ENCODE results near the gene QTRT2. TPM values are rescaled to one million over a fixed set of nuclear protein-coding genes. Genes with fewer than 3 reads are reported as not detected.

The QTRT2 gene
- total RNA-seq, 2 donors from 2014 or later, result 21.4 to 48.5 TPM

GRCh38 chr3:114126461-114126860 lies 69.9 kb downstream of the QTRT2 start:
- Histone ChIP-seq H3K4me3 (no peak overlapping the region), H3K36me3 (no peaks in the 10 kb centered on the region), H3K9me3 (no peaks in the 10 kb centered on the region), H3K27ac (no peak overlapping the region), H3K4me1 (ENCODE audit: control insufficient read depth in 1 of 2, low read depth in 2 of 2) (peaks cover 0 to 13% of the 10 kb centered on the region in 2 donors), H3K27me3 (replicated peaks; ENCODE audit: insufficient read depth) (no peaks in the 10 kb centered on the region)
- no peak for ATAC-seq (ENCODE audit: insufficient number of reproducible peaks, low FRiP score, low read depth)
- no peak for TF ChIP-seq CTCF (IDR thresholded peaks at IDR 0.05)
- no peak for DNase-seq (ENCODE audit: low spot score)

- no peak overlapping the region for H3K27ac ChIP-seq
- TF ChIP-seq CTCF (IDR thresholded peaks at IDR 0.05), result no peak
- DNase-seq (ENCODE audit: low spot score) (no peak), ATAC-seq (ENCODE audit: insufficient number of reproducible peaks, low FRiP score, low read depth) (no peak)
- no peaks in the 10 kb centered on the region for H3K9me3 ChIP-seq
- no peaks in the 10 kb centered on the region for H3K36me3 ChIP-seq
- peaks cover 0 to 6% of the 10 kb centered on the region in 2 donors for H3K4me1 ChIP-seq (ENCODE audit: control insufficient read depth in 1 of 2, low read depth in 2 of 2)
- H3K4me3 ChIP-seq, result no peak overlapping the region
- no peaks in the 10 kb centered on the region for H3K27me3 ChIP-seq (replicated peaks; ENCODE audit: insufficient read depth)
These were observed 71.0 kb downstream of the QTRT2 start for GRCh38 chr3:114127517-114127916.

GRCh38 chr3:114128231-114128630 lies 71.7 kb downstream of the QTRT2 start:
- no peaks in the 10 kb centered on the region for H3K4me1 ChIP-seq (ENCODE audit: control insufficient read depth in 1 of 2, low read depth in 2 of 2)
- H3K4me3 ChIP-seq, result no peak overlapping the region
- no peak overlapping the region for H3K27ac ChIP-seq
- no peaks in the 10 kb centered on the region for H3K36me3 ChIP-seq
- no peaks in the 10 kb centered on the region for H3K9me3 ChIP-seq
- ATAC-seq (ENCODE audit: insufficient number of reproducible peaks, low FRiP score, low read depth) (no peak), DNase-seq (ENCODE audit: low spot score) (no peak)
- H3K27me3 ChIP-seq (replicated peaks; ENCODE audit: insufficient read depth), result no peaks in the 10 kb centered on the region
- TF ChIP-seq CTCF (IDR thresholded peaks at IDR 0.05), result no peak

GRCh38 chr3:114128826-114129225 lies 72.3 kb downstream of the QTRT2 start:
- no peak for ATAC-seq (ENCODE audit: insufficient number of reproducible peaks, low FRiP score, low read depth)
- no peak for TF ChIP-seq CTCF (IDR thresholded peaks at IDR 0.05)

GRCh38 chr3:114132500-114132899 lies 76.0 kb downstream of the QTRT2 start:
- H3K36me3 ChIP-seq, result no peaks in the 10 kb centered on the region
- TF ChIP-seq CTCF (IDR thresholded peaks at IDR 0.05), result no peak
- H3K9me3 ChIP-seq, result no peaks in the 10 kb centered on the region
- no peaks in the 10 kb centered on the region for H3K27me3 ChIP-seq (replicated peaks; ENCODE audit: insufficient read depth)
- no peak overlapping the region for H3K4me3 ChIP-seq
- ATAC-seq (ENCODE audit: insufficient number of reproducible peaks, low FRiP score, low read depth), result no peak
- no peak for DNase-seq (ENCODE audit: low spot score)
- H3K27ac ChIP-seq, result no peak overlapping the region
- no peaks in the 10 kb centered on the region for H3K4me1 ChIP-seq (ENCODE audit: control insufficient read depth in 1 of 2, low read depth in 2 of 2)

More at GRCh38 chr3:114128826-114129225, 72.3 kb downstream of the QTRT2 start:
- Histone ChIP-seq H3K9me3 (no peaks in the 10 kb centered on the region), H3K36me3 (no peaks in the 10 kb centered on the region), H3K4me3 (no peak overlapping the region), H3K27me3 (replicated peaks; ENCODE audit: insufficient read depth) (no peaks in the 10 kb centered on the region), H3K4me1 (ENCODE audit: control insufficient read depth in 1 of 2, low read depth in 2 of 2) (no peaks in the 10 kb centered on the region), H3K27ac (no peak overlapping the region)
- DNase-seq (ENCODE audit: low spot score), result no peak
